Upper lobe of right lung (tissue), 1 donor: ENCODE measurements around the gene TECRL. TPM values are rescaled to one million over a fixed set of nuclear protein-coding genes. Genes with fewer than 3 reads are reported as not detected.

Experiments
- ATAC-seq: fragments of 200-7000 bp; cut with Tn5 transposase; one replicate; pipeline ENCODE4 v1.9.1; 2020; ENCODE audit warnings: mild to moderate bottlenecking, moderate library complexity
- DNase-seq: peaks from one replicate; pipeline ENCODE4 v3.0.0-alpha.2; 2020
- H3K27ac ChIP-seq: fragments of 200-600 bp; one replicate; pipeline ENCODE4 v1.8.0; 2022
- H3K27me3 ChIP-seq: fragments of 200-600 bp; one replicate; pipeline ENCODE4 v1.8.0; 2022; ENCODE audit warnings: mild to moderate bottlenecking
- H3K36me3 ChIP-seq: fragments of 200-600 bp; one replicate; pipeline ENCODE4 v1.8.0; 2022
- H3K4me1 ChIP-seq: fragments of 200-600 bp; one replicate; pipeline ENCODE4 v1.8.0; 2022
- H3K4me3 ChIP-seq: fragments of 200-600 bp; one replicate; pipeline ENCODE4 v1.8.0; 2022; ENCODE audit warnings: mild to moderate bottlenecking
- H3K9me3 ChIP-seq: fragments of 200-600 bp; one replicate; pipeline ENCODE4 v1.8.0; 2022
- CTCF ChIP-seq: fragments of 200-600 bp; IDR thresholded peaks from one replicate; pipeline ENCODE4 v1.8.0; 2022; ENCODE audit warnings: antibody characterized with exemption
- intact Hi-C: fragments of 100-400 bp; cut with DNase I; formaldehyde crosslinking; loops from one replicate; pipeline ENCODE4 v1.11.0; 2022
- long read RNA-seq: library from polyadenylated mRNA; unstranded; transcript quantifications from one replicate; pipeline ENCODE4 v2.0.0, GENCODE V29; 2021
- total RNA-seq: library from RNA; stranded (reverse); fragmentation: NEBNext Ultra II Directional; extraction: Animal tissue kit (Norgen Biotek cat#: 25700); gene quantifications from one replicate; pipeline ENCODE4 v1.2.1, GENCODE V29; 2021
- donor health status: DM: no; HTN: yes; CAD: no; lungs with severe emphysema.

The TECRL gene
- not detected for total RNA-seq
- long read RNA-seq, result 0 reads

GRCh38 chr4:64409300-64409699 is at the start of gene TECRL:
TECRL (minus strand) TSS chr4:64409450; CDS start chr4:64409351, 99 bp downstream.
- no peak within 1 kb of the TSS for H3K4me3 ChIP-seq
- intact Hi-C loops, result no loop called here
- ATAC-seq, result no peak
- H3K27ac ChIP-seq, result no peak within 1 kb of the TSS
- no peak for DNase-seq
- H3K9me3 ChIP-seq, result no peaks in the 10 kb centered on the region
- no peak for TF ChIP-seq CTCF
- H3K27me3 ChIP-seq, result no peaks in the 10 kb centered on the region
- no peaks in the 10 kb centered on the region for H3K4me1 ChIP-seq
- no peaks in the 10 kb centered on the region for H3K36me3 ChIP-seq

- Histone ChIP-seq H3K27ac (no peak overlapping the region), H3K4me3 (no peak overlapping the region), H3K9me3 (peaks cover 5% of the 10 kb centered on the region), H3K36me3 (no peaks in the 10 kb centered on the region), H3K4me1 (no peaks in the 10 kb centered on the region), H3K27me3 (no peaks in the 10 kb centered on the region)
- no peak for TF ChIP-seq CTCF
- ATAC-seq (peak; percentile 37), DNase-seq (no peak)
- intact Hi-C loops, result no loop called here
Observed at GRCh38 chr4:64432674-64433073, 23.4 kb upstream of the TECRL start.

GRCh38 chr4:64430933-64431332 is 21.7 kb upstream of the TECRL start:
- Histone ChIP-seq H3K9me3 (peaks cover 5% of the 10 kb centered on the region), H3K36me3 (no peaks in the 10 kb centered on the region), H3K27ac (no peak overlapping the region), H3K4me3 (no peak overlapping the region), H3K27me3 (no peaks in the 10 kb centered on the region), H3K4me1 (no peaks in the 10 kb centered on the region)
- DNase-seq, result no peak
- intact Hi-C loops, result no loop called here
- peak; percentile 26 for ATAC-seq
- no peak for TF ChIP-seq CTCF

- Histone ChIP-seq H3K36me3 (no peaks in the 10 kb centered on the region), H3K27ac (no peak overlapping the region), H3K27me3 (no peaks in the 10 kb centered on the region), H3K9me3 (no peaks in the 10 kb centered on the region), H3K4me3 (no peak overlapping the region), H3K4me1 (peaks cover 3% of the 10 kb centered on the region)
- TF ChIP-seq CTCF, result no peak
- intact Hi-C loops, result no loop called here
- no peak for ATAC-seq
- DNase-seq, result no peak
Observed at GRCh38 chr4:64417974-64418373, 8.7 kb upstream of the TECRL start.

- intact Hi-C loops, result no loop called here
- H3K4me3 ChIP-seq, result no peak overlapping the region
Observed at GRCh38 chr4:64407000-64407399, 2.2 kb downstream of the TECRL start.

More at GRCh38 chr4:64407000-64407399, 2.2 kb downstream of the TECRL start:
- ATAC-seq (no peak), DNase-seq (no peak)
- H3K9me3 ChIP-seq, result no peaks in the 10 kb centered on the region
- no peaks in the 10 kb centered on the region for H3K4me1 ChIP-seq
- no peaks in the 10 kb centered on the region for H3K27me3 ChIP-seq
- H3K27ac ChIP-seq, result no peak overlapping the region
- no peaks in the 10 kb centered on the region for H3K36me3 ChIP-seq
- TF ChIP-seq CTCF, result no peak
